GM21717 (cell line): ENCODE measurements around the gene MUS81.
"Not testable (repeated sequence)": the region's sequence is repeated elsewhere in the genome, so short reads cannot be mapped to it uniquely, and the experiment has no call there.

ENCODE experiments used
- ATAC-seq: cut with Tn5 transposase; IDR thresholded peaks from one replicate; pipeline ENCODE4 v1.9.1; 2021; ENCODE audit warnings: mild to moderate bottlenecking, moderate library complexity; ENCODE audit not compliant: unreplicated experiment

The MUS81 gene

DNA sequence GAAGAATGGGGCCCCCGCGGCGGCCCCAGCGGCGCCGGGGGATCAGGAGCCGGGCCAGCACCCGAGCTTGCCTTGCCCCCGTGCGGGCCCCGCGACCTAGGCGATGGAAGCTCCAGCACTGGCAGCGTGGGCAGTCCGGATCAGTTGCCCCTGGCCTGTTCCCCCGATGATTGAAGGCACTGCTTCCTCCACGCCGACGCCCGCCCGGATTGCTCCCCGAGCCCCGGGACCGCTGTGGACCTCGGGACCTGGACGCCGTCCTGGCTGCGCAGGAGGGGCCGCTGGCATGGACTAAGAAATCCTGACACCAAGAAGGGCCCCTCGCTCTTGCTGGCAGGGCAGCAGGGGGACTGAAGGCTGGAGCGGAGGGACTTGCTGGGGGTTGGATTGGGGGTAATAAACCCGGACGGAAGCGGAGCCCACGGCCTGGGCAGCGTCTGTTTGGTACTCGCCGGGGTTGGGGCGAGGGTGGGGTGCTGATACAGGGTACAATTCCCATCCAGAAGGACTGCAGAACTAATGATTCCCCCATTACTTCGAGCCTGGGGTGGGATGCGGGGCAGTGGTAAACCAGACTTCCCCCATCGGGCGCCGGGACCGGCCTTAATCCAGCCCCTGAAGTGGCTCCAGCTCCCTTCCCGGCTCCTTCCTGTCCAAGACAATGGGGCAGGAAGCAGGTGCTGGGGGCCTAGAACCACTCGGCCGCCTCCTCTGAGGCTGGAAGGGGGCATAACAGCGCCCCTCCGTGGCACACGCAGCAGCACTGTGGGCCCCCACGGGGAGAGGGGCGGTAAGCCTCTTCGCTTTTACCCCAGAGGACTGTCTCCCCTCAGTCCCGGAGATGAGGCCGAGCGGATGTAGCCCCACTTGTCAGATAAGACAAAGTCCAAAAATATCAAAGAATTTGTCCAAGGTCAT is 31.2 kb downstream of the MUS81 start:
- ATAC-seq: no peak

GRCh38 chr11:65892137-65892540 is 31.9 kb downstream of the MUS81 start:
- not testable (repeated sequence) for ATAC-seq

- ATAC-seq: no peak
Measured at GRCh38 chr11:65892661-65893317, 32.6 kb downstream of the MUS81 start.

DNA sequence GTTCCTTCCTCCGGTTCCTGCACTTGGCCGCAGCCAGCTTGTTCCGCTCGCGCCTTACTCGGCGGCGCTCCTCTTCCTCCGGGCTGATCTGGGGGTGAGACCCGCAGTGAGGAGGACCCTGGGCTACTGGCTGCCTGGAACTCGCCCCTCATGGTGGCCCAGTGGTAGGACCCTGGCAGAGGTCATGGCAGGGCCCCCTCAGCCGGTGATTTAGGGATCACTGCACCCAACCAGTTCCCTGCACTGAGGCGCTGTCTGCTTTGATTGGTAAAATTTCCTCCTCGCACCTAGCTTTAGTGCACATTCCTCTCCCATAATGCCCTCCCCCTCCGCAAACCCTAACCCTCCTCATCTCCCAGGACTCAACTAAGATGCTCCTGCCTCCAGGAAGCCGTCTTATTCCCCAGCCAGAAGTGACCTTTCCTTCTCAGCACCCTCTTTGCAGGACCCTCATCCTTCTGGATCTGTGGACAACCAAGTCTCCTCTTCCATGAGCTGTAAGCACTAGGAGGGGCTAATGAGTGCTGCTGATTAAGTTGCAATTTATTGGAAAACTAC is 33.9 kb downstream of the MUS81 start:
- ATAC-seq: no peak

DNA sequence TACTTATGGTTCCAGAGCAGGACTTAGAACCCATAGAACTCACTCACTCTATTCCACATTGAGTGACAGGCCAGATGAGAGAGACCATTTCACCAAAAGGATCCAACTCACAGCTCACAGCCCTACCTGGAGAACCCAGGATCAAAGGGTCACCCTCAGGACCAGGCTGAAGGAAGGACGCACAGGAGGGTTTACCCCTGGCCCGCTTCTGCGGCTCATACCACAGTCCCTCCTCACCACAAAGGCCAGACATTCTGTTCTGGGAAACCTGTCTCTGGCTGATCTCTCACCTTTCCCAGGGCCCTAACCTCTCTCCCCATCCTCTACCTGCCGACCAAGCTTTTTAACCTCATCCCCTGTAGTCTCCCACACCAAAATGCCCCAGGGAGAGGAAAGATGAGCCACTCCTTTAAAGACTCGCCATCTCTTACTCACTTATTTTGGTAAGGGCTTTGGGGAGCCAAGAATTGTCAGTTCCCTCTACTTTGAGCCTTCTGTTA is 35.3 kb downstream of the MUS81 start:
- ATAC-seq: no peak

GRCh38 chr11:65896034-65896999 is 36.1 kb downstream of the MUS81 start:
- ATAC-seq: no peak

- no peak for ATAC-seq
Measured at GRCh38 chr11:65897020-65897471, 36.8 kb downstream of the MUS81 start.

DNA sequence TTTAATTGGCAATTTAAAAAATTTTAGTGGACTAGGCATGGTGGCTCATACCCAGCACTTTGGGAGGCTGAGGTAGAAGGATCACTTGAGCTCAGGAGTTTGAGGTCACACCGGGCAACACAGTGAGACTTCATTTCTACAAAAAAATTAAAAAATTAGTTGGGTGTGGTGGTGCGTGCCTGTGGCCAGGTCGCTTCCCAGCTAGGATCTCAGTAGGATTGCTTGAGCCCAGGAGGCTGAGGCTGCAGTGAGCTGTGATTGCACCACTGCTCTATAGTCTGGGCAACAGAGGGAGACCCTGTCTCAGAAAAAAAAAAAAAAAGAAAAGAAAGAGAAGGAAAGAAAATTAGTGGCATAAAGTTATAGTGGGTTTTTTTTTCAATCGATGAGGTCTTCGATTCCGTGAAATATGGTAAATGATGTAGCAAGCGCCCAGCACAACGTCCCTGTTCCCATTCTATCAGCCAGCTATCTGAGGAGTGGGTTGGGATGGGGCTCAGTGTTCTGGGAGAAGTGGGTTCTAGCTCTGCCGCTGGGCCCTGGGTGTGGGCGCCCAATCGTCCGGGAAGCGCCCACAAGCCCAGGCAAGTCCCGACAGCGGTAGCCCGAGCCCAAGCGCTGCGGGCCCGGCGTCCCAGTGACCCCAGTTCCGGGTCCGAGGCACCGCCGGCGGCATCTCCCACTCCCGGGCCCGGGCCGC is 38.6 kb downstream of the MUS81 start:
- no peak for ATAC-seq

- no peak for ATAC-seq
Measured at GRCh38 chr11:65899356-65900124, 39.3 kb downstream of the MUS81 start.

GRCh38 chr11:65900125-65900898 is 40.1 kb downstream of the MUS81 start, which contains the start of gene FOSL1:
Gene FOSL1, minus strand, starts transcription at chr11:65900388. Its CDS starts 49 bp downstream, at chr11:65900339.
- peak; percentile 65 for ATAC-seq

DNA sequence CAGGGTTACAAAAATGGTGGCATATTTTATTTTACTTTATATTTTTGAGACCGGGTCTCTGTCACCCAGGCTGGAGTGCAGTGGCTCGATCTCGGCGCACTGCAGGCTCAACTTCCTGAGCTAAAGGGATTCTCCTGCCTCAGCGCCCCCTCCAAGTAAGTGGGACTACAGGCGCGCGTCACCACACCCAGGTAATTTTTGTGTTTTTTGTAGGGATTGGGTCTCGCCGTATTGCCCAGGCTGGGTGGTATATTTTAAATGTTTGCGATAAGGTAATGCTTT is 40.6 kb downstream of the MUS81 start:
- no peak for ATAC-seq

- ATAC-seq: no peak
Measured at GRCh38 chr11:65903068-65903481, 42.8 kb downstream of the MUS81 start.

- no peak for ATAC-seq
Measured at GRCh38 chr11:65903715-65904114, 43.5 kb downstream of the MUS81 start.

GRCh38 chr11:65906602-65907001 is 46.4 kb downstream of the MUS81 start:
- ATAC-seq: no peak

DNA sequence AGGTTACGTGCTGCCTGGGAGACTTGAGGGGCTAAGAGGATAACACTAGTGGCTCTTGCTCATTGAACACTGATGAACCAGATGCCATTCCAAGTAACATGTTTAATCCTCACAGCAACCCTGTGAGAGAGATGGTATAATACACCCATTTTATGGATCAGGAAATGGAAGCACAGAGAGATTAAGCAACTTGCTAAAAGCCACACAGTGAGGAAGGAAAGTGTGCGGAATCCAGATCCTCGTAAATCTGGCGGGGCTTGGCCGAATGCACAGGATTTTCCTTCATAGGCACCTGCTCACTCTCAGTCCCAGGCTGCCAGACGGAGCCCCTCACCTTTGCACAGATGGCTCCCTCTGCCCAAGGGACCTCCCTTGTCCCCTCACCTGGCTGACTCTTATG is 47.6 kb downstream of the MUS81 start:
- ATAC-seq: no peak

GRCh38 chr11:65911682-65912568 is 51.7 kb downstream of the MUS81 start:
- ATAC-seq: no peak

GRCh38 chr11:65912845-65913244 is 52.6 kb downstream of the MUS81 start:
- no peak for ATAC-seq
